CD14-positive monocyte (primary cell): Measurements from ENCODE around the gene SGSH. TPM values are rescaled to one million over a fixed set of nuclear protein-coding genes. Genes with fewer than 3 reads are reported as not detected.

Experiments
- DNase-seq, 3 donors: peaks; one replicate each; pipeline ENCODE4 v3.0.0-alpha.2; 2011 to 2022
- H2AFZ ChIP-seq: 2 replicates; pipeline ENCODE4 v1.6.0; 2012; ENCODE audit warnings: mild to moderate bottlenecking, low read depth, low read length, inconsistent platforms; ENCODE audit not compliant: insufficient read depth, poor library complexity, severe bottlenecking
- H3K27ac ChIP-seq, 2 donors: 1 replicate in 1 of 2; 2 replicates in 1 of 2; pipeline ENCODE4 v1.5.1; 2012 to 2013; ENCODE audit warnings: low read length in 2 of 2, control low read depth in 1 of 2, inconsistent platforms in 1 of 2, low read depth in 1 of 2, mild to moderate bottlenecking in 1 of 2
- H3K27me3 ChIP-seq, 2 donors: one replicate each; pipeline versions ENCODE4 v1.6.0 to v1.6.1; 2011 to 2013; ENCODE audit warnings: low read length in 2 of 2; ENCODE audit not compliant: control insufficient read depth in 2 of 2, insufficient read depth in 2 of 2
- H3K36me3 ChIP-seq, 2 donors: replicated peaks in 1 of 2; 1 replicate in 1 of 2; 2 replicates in 1 of 2; pipeline versions ENCODE4 v1.5.1 to v1.6.1; 2012 to 2013; ENCODE audit warnings: low read length in 2 of 2, control low read depth in 1 of 2, inconsistent platforms in 1 of 2, mild to moderate bottlenecking in 1 of 2; ENCODE audit not compliant: insufficient read depth in 2 of 2, control insufficient read depth in 1 of 2
- H3K4me1 ChIP-seq, 2 donors: 1 replicate in 1 of 2; 2 replicates in 1 of 2; pipeline versions ENCODE4 v1.5.1 to v1.6.1; 2012 to 2013; ENCODE audit warnings: low read length in 2 of 2, control low read depth in 1 of 2, inconsistent platforms in 1 of 2, mild to moderate bottlenecking in 1 of 2, moderate library complexity in 1 of 2; ENCODE audit not compliant: insufficient read depth in 2 of 2, control insufficient read depth in 1 of 2
- H3K4me2 ChIP-seq: replicated peaks from 2 replicates; pipeline ENCODE3; 2012; ENCODE audit warnings: low read length, moderate library complexity, mild to moderate bottlenecking; ENCODE audit not compliant: poor library complexity, severe bottlenecking; ENCODE audit errors: extremely low read depth
- H3K4me3 ChIP-seq, 3 experiments: fragments of 200-600 bp in 1 of 3; sonication (generic) in 1 of 3; replicated peaks in 1 of 3; 1 replicate in 2 of 3; 2 replicates in 1 of 3; pipeline ENCODE4 v1.5.1; 2011 to 2013; ENCODE audit warnings: low read length in 3 of 3, mild to moderate bottlenecking in 3 of 3, control low read depth in 2 of 3, low read depth in 2 of 3, inconsistent platforms in 1 of 3, moderate library complexity in 1 of 3
- H3K79me2 ChIP-seq: 2 replicates; pipeline ENCODE4 v1.6.0; 2012; ENCODE audit warnings: mild to moderate bottlenecking, control low read depth, inconsistent platforms, low read length, moderate library complexity; ENCODE audit not compliant: insufficient read depth
- H3K9ac ChIP-seq: 2 replicates; pipeline ENCODE4 v1.6.0; 2017; ENCODE audit warnings: low read length, mild to moderate bottlenecking; ENCODE audit not compliant: insufficient read depth, poor library complexity, severe bottlenecking
- H3K9me3 ChIP-seq, 2 donors: replicated peaks in 1 of 2; 1 replicate in 1 of 2; 2 replicates in 1 of 2; pipeline versions ENCODE4 v1.5.1 to v1.6.1; 2012 to 2013; ENCODE audit warnings: low read length in 2 of 2, control low read depth in 1 of 2; ENCODE audit not compliant: control insufficient read depth in 1 of 2, insufficient read depth in 1 of 2
- H4K20me1 ChIP-seq: 2 replicates; pipeline ENCODE4 v1.6.0; 2012; ENCODE audit warnings: mild to moderate bottlenecking, low read length, control low read depth, moderate library complexity; ENCODE audit not compliant: insufficient read depth
- H3K27ac Mint-ChIP-seq, 7 donors: one replicate each; pipeline ENCODE4 v1.8.0; 2020; ENCODE audit warnings: mild to moderate bottlenecking in 7 of 7, mixed read lengths in 7 of 7, moderate library complexity in 6 of 7, inconsistent platforms in 2 of 7
- H3K27me3 Mint-ChIP-seq, 3 donors: one replicate each; pipeline ENCODE4 v1.8.0; 2021 to 2022; ENCODE audit warnings: low read depth in 3 of 3, mild to moderate bottlenecking in 3 of 3, mixed read lengths in 3 of 3, moderate library complexity in 3 of 3, inconsistent platforms in 1 of 3
- H3K36me3 Mint-ChIP-seq, 2 donors: one replicate each; pipeline ENCODE4 v1.8.0; 2020; ENCODE audit warnings: mixed read lengths in 2 of 2, inconsistent platforms in 1 of 2, mild to moderate bottlenecking in 1 of 2
- H3K4me1 Mint-ChIP-seq: one replicate; pipeline ENCODE4 v1.8.0; 2020; ENCODE audit warnings: mild to moderate bottlenecking, mixed read lengths
- H3K4me3 Mint-ChIP-seq, 2 donors: one replicate each; pipeline ENCODE4 v1.8.0; 2020; ENCODE audit warnings: mild to moderate bottlenecking in 2 of 2, mixed read lengths in 2 of 2, moderate library complexity in 1 of 2
- H3K9me3 Mint-ChIP-seq, 7 donors: one replicate each; pipeline ENCODE4 v1.8.0; 2020 to 2022; ENCODE audit warnings: mixed read lengths in 7 of 7, mild to moderate bottlenecking in 6 of 7, moderate library complexity in 6 of 7, inconsistent platforms in 2 of 7
- CTCF ChIP-seq: fragments of 200-600 bp; IDR thresholded peaks from one replicate; pipeline ENCODE4 v1.8.0; 2022; ENCODE audit warnings: antibody characterized with exemption, mild to moderate bottlenecking
- WGBS: methylation state at CpG from one replicate; pipeline ENCODE4 v1.1.5; 2013; ENCODE audit warnings: missing lambda C conversion rate; ENCODE audit not compliant: insufficient coverage; 5-methylcytosine and 5-hydroxymethylcytosine counted together
- intact Hi-C, 2 donors: fragments of 100-400 bp; cut with micrococcal nuclease; formaldehyde crosslinking; loops; one replicate each; pipeline versions ENCODE4 v1.15.0 to v1.15.1; 2023
- polyA plus RNA-seq, 3 donors: library from polyadenylated mRNA; depleted of rRNA in 1 of 3; unstranded in 2 of 3; stranded (reverse) in 1 of 3; fragments of 300-500 nt in 2 of 3; fragments of >200 nt in 1 of 3; fragmentation: Illumina TruSeq in 2 of 3; gene quantifications; 1 replicate in 2 of 3; 2 replicates in 1 of 3; pipeline ENCODE4 v1.2.3, GENCODE V29; 2012 to 2021

The SGSH gene
- polyA plus RNA-seq, 3 donors, result 21.1 to 193 (median 31.3) TPM

- H3K4me3 Mint-ChIP-seq, result no peak overlapping the region
- no peaks in the 10 kb centered on the region for H4K20me1 ChIP-seq
- 96% methylated on average over 24 of the region's 26 CpGs for whole genome bisulfite sequencing
- no peaks in the 10 kb centered on the region for H3K36me3 ChIP-seq
- intact Hi-C loops, result no loop called here
- no peak for TF ChIP-seq CTCF
- H3K4me2 ChIP-seq, result no peak overlapping the region
- peaks cover 0 to 2% (median 0%) of the 10 kb centered on the region in 7 donors for H3K9me3 Mint-ChIP-seq
- no peak overlapping the region for H3K9ac ChIP-seq
- no peak overlapping the region for H2AFZ ChIP-seq
- H3K4me1 ChIP-seq, result no peaks in the 10 kb centered on the region
- H3K36me3 Mint-ChIP-seq, result peaks cover 8 to 23% of the 10 kb centered on the region in 2 donors
- no peaks in the 10 kb centered on the region for H3K79me2 ChIP-seq
- no peaks in the 10 kb centered on the region for H3K9me3 ChIP-seq
- no peaks in the 10 kb centered on the region for H3K4me1 Mint-ChIP-seq
- no peaks in the 10 kb centered on the region for H3K27me3 ChIP-seq
- H3K27ac Mint-ChIP-seq, result peak overlapping the region in 1 of 7 donors; percentile 5
- no peak for DNase-seq
- no peak overlapping the region for H3K27ac ChIP-seq
- H3K27me3 Mint-ChIP-seq, result peaks cover 3 to 10% (median 10%) of the 10 kb centered on the region in 3 donors
- no peak overlapping the region for H3K4me3 ChIP-seq
These were observed 23.6 kb upstream of the SGSH start for GRCh38 chr17:80243526-80244433.

GRCh38 chr17:80242505-80242904 is 22.4 kb upstream of the SGSH start:
- no peak for TF ChIP-seq CTCF
- Histone ChIP-seq H3K4me3 (no peak overlapping the region), H3K4me2 (no peak overlapping the region), H3K9me3 (no peaks in the 10 kb centered on the region), H3K4me1 (no peaks in the 10 kb centered on the region), H3K79me2 (no peaks in the 10 kb centered on the region), H2AFZ (no peak overlapping the region), H3K27ac (no peak overlapping the region), H4K20me1 (no peaks in the 10 kb centered on the region), H3K27me3 (no peaks in the 10 kb centered on the region), H3K36me3 (no peaks in the 10 kb centered on the region), H3K9ac (no peak overlapping the region)
- DNase-seq, result no peak
- peaks cover 13 to 28% of the 10 kb centered on the region in 2 donors for H3K36me3 Mint-ChIP-seq
- no peaks in the 10 kb centered on the region for H3K4me1 Mint-ChIP-seq
- H3K27ac Mint-ChIP-seq, result no peak overlapping the region
- WGBS, result 74% methylated on average over 14 of the region's 14 CpGs
- peaks cover 6 to 11% (median 8%) of the 10 kb centered on the region in 3 donors for H3K27me3 Mint-ChIP-seq
- H3K9me3 Mint-ChIP-seq, result no peaks in the 10 kb centered on the region
- no peak overlapping the region for H3K4me3 Mint-ChIP-seq
- intact Hi-C loops, result no loop called here
